ENCODE measurements around the gene AXIN1. TPM values are rescaled to one million over a fixed set of nuclear protein-coding genes. Genes with fewer than 3 reads are reported as not detected.

Gene AXIN1
- total and polyA plus RNA-seq, 2 of the 8 experiments (the other 6 are each of a cell fraction or from before 2014, with no cell fraction given), result 12.5 to 41.9 TPM

- CTCF ChIA-PET (ENCODE audit: partially characterized antibody), result interaction anchor here (0.6 to 2.7 kb wide), 24 partner anchors 10 to 296 kb away, joined by 3 to 15 read pairs (median 5); no protein-coding TSS in a partner anchor
- H2AFZ ChIP-seq (ENCODE audit: low read length), result no peak overlapping the region; the same call in 1 of the 2 replicates
- TF ChIP-seq NANOG (IDR thresholded peaks at IDR 0.05; ENCODE audit: insufficient read depth, low read depth, low read length, poor library complexity, severe bottlenecking) (no peak), TAF7 (optimal IDR thresholded peaks at IDR 0.05; ENCODE audit: borderline replicate concordance, low read depth, low read length) (no peak), TAF1 (IDR thresholded peaks at IDR 0.05; ENCODE audit: low read depth, low read length) (no peak), SP1 (IDR thresholded peaks at IDR 0.05; ENCODE audit: low read depth, low read length) (no peak), TCF12 (IDR thresholded peaks at IDR 0.05; ENCODE audit: low read depth, low read length) (no peak), SUZ12 (IDR thresholded peaks at IDR 0.05; ENCODE audit: low read length) (no peak), POU5F1 (IDR thresholded peaks at IDR 0.05; ENCODE audit: low read depth, low read length) (no peak), SRF (IDR thresholded peaks at IDR 0.05; ENCODE audit: low read depth, low read length) (no peak), TEAD4 (IDR thresholded peaks at IDR 0.05; ENCODE audit: low read depth, low read length) (no peak), ASH2L (IDR thresholded peaks at IDR 0.05; ENCODE audit: low read length) (no peak), SIX5 (IDR thresholded peaks at IDR 0.05; ENCODE audit: low read depth, low read length) (no peak), CHD1 (IDR thresholded peaks at IDR 0.05; ENCODE audit: low read depth, low read length) (no peak)
These were observed 8.9 kb upstream of the AXIN1 start for GRCh38 chr16:361341-361871.

More at GRCh38 chr16:361341-361871, 8.9 kb upstream of the AXIN1 start:
- no peaks in the 10 kb centered on the region; a peak in 2 of 7 replicates for H3K4me1 ChIP-seq (replicated peaks in 1 of 4; ENCODE audit: control insufficient read depth in 3 of 4, insufficient read depth in 4 of 4, low read length in 3 of 4)
- H4K8ac ChIP-seq (ENCODE audit: extremely low read depth, insufficient read depth, low read length), result peak overlapping the region; percentile 75
- 0 out of 2 replicates have a peak overlapping the region, but pooled peaks have one; percentile 22 for H2BK12ac ChIP-seq (ENCODE audit: low read depth, low read length)
- no peaks in the 10 kb centered on the region for H3K79me2 ChIP-seq (ENCODE audit: control insufficient read depth in 1 of 2, insufficient read depth in 2 of 2, low read length in 2 of 2)
- no peak overlapping the region for H3K27ac ChIP-seq (ENCODE audit: low read depth, low read length)
- no peak overlapping the region for H3K18ac ChIP-seq (ENCODE audit: extremely low read depth, low read length)
- no peak overlapping the region for H3K56ac ChIP-seq (replicated peaks; ENCODE audit: insufficient read length, low read depth, low read length)
- H3K79me1 ChIP-seq (ENCODE audit: low read depth, low read length), result no peaks in the 10 kb centered on the region
- H3K4me2 ChIP-seq (ENCODE audit: insufficient read depth in 1 of 2, low read depth in 2 of 2, low read length in 2 of 2), result no peak overlapping the region
- no peak overlapping the region for H2BK120ac ChIP-seq (replicated peaks; ENCODE audit: low read depth, low read length)
- H3K9me3 ChIP-seq (ENCODE audit: insufficient read depth in 2 of 2, low read depth in 1 of 2, low read length in 1 of 2), result no peaks in the 10 kb centered on the region
- no peak overlapping the region for H2AK5ac ChIP-seq (ENCODE audit: low read depth, low read length)
- no peak overlapping the region for H4K91ac ChIP-seq (replicated peaks; ENCODE audit: insufficient read length, low read length)
- H4K5ac ChIP-seq (ENCODE audit: insufficient read length, low read depth, low read length), result no peak overlapping the region
- no peak overlapping the region for H3K4ac ChIP-seq (replicated peaks; ENCODE audit: insufficient read length, low read depth, low read length)
- H3K14ac ChIP-seq (ENCODE audit: insufficient read length), result no peak overlapping the region
- POLR2A ChIA-PET (ENCODE audit: partially characterized antibody), result interaction anchor here (0.6 to 1.9 kb wide), 3 partner anchors 10 to 181 kb away, joined by 3 to 7 read pairs (median 4); partner anchors contain the start of gene HBQ1
- no peaks in the 10 kb centered on the region for H3K23me2 ChIP-seq (ENCODE audit: low read depth, low read length)
- H3K23ac ChIP-seq (ENCODE audit: insufficient read length), result no peak overlapping the region
- no peak overlapping the region for H2BK15ac ChIP-seq (ENCODE audit: low read length)
- FAIRE-seq, result no peak
- DNase-seq (ENCODE audit: low read depth in 1 of 2, low spot score in 2 of 2), result no peak
- no peak overlapping the region for H3K4me3 ChIP-seq (ENCODE audit: extremely low read depth in 1 of 4, insufficient read depth in 2 of 4, low read depth in 3 of 4, low read length in 4 of 4)
- no peak overlapping the region for H2BK20ac ChIP-seq (ENCODE audit: low read length)
- no peak overlapping the region for H2BK5ac ChIP-seq (ENCODE audit: low read depth, low read length)
- no peaks in the 10 kb centered on the region; a peak in 1 of 8 replicates for H3K36me3 ChIP-seq (ENCODE audit: control insufficient read depth in 2 of 4, insufficient read depth in 4 of 4, low read length in 3 of 4)
- H3K9ac ChIP-seq (replicated peaks in 1 of 4; ENCODE audit: extremely low read depth in 1 of 4, low read depth in 3 of 4, low read length in 3 of 4), result no peak overlapping the region
- 96% methylated on average over 28 of the region's 30 CpGs; no CpG with 5 or more reads in 1 of the 2 experiments for WGBS, 2 experiments (ENCODE audit: extremely low coverage in 1 of 2, insufficient coverage in 1 of 2, insufficient read length in 1 of 2, insufficient replicate concordance in 2 of 2, low coverage in 1 of 2, low lambda C conversion rate in 2 of 2, missing lambda C conversion rate in 1 of 2)
- no peaks in the 10 kb centered on the region for H3K27me3 ChIP-seq (replicated peaks in 1 of 4; ENCODE audit: control insufficient read depth in 3 of 4, extremely low read depth in 1 of 4, insufficient read depth in 3 of 4, low read length in 3 of 4)
- peaks cover 0 to 3% of the 10 kb centered on the region in 2 experiments for H4K20me1 ChIP-seq (replicated peaks in 1 of 2; ENCODE audit: control insufficient read depth in 1 of 2, insufficient read depth in 2 of 2, low read length in 2 of 2)
